Measurements from ENCODE around the gene AKTIP.
A peak's percentile ranks its signal among the peaks of the same experiment; 100 is the strongest.

DNA sequence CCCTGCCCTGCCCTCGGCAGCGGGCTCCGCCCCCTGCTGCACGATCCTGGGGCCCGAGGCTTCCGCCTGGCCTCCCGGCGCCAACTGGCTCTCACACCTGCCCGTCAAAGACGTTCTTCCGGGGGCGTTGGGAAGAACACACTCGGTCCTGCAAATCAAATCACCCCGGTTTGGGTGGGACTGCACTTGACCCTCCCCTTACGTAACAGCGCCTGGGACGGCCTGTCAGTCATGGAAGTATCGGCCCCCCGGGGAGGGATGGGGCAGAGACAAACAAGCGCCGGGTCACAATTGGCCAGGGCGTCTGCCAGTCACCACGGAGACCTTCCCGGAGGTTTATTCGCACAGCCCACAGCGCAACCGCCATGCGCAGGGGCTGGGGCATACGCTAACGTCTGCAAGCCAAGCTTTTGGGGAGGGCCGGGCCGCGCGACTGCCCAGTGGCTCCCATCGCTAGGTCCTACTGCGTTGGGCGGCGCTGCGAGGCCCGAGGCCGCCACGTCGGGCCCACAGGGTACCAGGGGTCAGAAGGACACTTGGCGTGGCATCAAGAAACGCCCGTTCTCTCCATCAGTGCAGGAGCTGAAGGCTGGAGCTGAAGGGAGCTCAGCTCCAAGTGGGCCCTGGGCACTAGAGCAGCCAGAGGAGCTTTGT is 388 bp upstream of the AKTIP start:
- TF ChIP-seq POLR2A (IDR thresholded peaks at IDR 0.05): peak in 2 of 4 donors; percentile 82 to 87
- TF ChIP-seq, protein P1, sequence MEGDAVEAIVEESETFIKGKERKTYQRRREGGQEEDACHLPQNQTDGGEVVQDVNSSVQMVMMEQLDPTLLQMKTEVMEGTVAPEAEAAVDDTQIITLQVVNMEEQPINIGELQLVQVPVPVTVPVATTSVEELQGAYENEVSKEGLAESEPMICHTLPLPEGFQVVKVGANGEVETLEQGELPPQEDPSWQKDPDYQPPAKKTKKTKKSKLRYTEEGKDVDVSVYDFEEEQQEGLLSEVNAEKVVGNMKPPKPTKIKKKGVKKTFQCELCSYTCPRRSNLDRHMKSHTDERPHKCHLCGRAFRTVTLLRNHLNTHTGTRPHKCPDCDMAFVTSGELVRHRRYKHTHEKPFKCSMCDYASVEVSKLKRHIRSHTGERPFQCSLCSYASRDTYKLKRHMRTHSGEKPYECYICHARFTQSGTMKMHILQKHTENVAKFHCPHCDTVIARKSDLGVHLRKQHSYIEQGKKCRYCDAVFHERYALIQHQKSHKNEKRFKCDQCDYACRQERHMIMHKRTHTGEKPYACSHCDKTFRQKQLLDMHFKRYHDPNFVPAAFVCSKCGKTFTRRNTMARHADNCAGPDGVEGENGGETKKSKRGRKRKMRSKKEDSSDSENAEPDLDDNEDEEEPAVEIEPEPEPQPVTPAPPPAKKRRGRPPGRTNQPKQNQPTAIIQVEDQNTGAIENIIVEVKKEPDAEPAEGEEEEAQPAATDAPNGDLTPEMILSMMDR (IDR thresholded peaks at IDR 0.05): peak in 1 of 7 experiments; percentile 8
- peak; percentile 17 for TF ChIP-seq EP300 (IDR thresholded peaks at IDR 0.05)

Data from stomach (tissue), 4 donors.